ENCODE data around the gene ARL8B.
A peak's percentile ranks its signal among the peaks of the same experiment; 100 is the strongest.

The ARL8B gene

DNA sequence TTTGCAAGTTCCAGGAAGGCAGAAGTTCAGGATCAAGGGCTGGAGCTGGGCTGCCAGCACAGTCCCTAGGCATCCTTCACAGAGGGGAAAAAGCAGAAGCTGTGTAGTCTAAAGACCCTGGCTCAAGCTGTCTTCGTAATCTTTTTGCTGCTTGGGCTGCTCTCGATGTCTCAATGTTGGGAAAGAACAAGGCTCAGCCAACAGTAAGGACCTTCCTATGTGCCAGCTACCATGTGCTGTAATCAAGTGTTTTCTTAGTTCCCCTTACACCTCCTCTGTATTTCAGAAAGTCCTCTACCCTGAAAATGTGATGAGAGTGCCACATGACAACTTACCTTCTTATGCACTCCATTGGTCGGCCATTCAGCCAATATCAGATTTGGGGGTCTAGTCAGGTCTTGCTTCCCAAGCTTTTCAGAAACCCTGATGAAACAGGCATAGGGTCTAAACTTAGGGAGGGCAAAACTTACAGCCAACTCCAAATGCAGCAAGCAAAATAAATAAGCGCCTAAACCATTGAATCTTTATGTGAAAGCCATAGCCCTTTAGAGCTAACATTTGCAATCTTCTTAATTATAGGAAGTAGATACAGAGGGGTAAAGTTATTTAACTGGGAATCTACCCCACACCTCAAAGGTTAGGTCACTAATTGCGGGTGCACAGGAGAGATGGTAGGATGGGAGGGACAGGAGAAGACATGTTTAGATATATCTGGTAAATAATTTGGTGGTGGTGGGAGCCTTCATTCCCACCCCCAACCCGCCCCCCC lies 64.2 kb downstream of the ARL8B start:
- DNase-seq (ENCODE audit: low read depth in 2 of 2), result no peak

DNA sequence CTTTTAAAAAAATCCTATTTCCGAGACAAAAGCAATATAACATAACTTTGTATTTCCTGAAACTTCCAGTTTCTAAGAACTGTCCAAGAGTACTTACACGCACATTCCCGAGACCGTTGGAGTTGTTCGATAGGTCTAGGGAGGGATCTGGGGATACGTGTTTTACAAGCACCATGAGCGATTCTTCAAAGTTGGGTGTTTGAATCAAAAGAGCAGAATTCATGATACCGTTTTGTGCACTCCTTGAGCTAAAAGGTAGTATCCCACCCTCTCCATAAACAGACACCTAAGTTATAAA lies 64.7 kb downstream of the ARL8B start:
- DNase-seq (ENCODE audit: low read depth in 2 of 2), result no peak

DNA sequence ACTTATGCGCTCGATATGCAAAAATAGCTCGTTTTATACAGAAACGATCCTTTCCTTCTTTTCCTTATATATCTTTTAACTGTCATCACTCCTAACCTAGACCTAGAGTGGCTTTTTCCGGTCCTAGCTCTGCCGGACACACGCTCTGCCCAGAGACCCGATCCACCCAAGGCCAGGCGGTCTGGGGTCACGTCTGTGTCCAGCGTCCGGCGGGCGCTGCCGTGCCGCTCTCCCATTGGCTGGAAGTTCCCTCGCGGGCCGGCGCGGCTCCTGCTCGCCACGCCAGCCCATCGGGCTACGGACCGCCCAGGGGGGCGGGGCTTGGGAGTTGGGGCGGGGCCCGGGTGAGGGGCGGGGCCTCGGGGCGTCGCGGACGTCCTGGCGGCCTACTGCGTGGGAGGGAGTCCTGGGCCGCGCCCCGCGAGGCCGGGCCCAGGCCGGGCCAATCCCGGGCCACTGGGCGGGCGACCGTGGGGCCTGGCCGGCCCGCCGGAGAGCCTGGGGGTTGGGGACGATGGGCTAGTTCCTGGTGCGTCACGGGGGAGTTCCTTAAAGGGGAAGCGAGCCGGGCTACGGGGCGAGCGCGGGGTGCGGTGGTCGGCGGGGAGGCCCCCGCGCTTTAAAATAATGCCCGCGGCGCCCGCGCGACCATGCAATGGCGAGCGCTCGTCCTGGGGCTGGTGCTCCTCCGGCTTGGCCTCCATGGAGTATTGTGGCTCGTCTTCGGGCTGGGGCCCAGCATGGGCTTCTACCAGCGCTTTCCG lies 65.2 kb downstream of the ARL8B start, which contains the start of gene EDEM1:
TSS of gene EDEM1 (plus strand) at position 552 of the 764 bp plus-strand sequence. CDS start at position 651, 99 bp downstream.
- peak; percentile 92 to 95 for DNase-seq (ENCODE audit: low read depth in 2 of 2)

DNA sequence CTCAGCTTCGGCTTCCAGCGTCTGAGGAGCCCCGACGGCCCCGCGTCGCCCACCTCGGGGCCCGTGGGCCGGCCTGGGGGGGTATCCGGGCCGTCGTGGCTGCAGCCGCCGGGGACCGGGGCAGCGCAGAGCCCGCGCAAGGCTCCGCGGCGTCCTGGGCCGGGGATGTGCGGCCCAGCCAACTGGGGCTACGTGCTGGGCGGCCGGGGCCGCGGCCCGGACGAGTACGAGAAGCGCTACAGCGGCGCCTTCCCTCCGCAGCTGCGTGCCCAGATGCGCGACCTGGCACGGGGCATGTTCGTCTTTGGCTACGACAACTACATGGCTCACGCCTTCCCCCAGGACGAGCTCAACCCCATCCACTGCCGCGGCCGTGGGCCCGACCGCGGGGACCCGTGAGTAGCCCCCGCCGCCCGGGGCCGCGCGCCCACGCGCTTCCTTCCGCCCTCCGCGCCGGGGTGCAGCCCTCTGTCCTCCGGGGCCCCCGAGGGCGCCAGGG lies 65.9 kb downstream of the ARL8B start:
- peak in 1 of 2 donors; percentile 13 for DNase-seq (ENCODE audit: low read depth in 2 of 2)

GRCh38 chr3:5188419-5189221 lies 66.5 kb downstream of the ARL8B start:
- DNase-seq (ENCODE audit: low read depth in 2 of 2), result no peak

DNA sequence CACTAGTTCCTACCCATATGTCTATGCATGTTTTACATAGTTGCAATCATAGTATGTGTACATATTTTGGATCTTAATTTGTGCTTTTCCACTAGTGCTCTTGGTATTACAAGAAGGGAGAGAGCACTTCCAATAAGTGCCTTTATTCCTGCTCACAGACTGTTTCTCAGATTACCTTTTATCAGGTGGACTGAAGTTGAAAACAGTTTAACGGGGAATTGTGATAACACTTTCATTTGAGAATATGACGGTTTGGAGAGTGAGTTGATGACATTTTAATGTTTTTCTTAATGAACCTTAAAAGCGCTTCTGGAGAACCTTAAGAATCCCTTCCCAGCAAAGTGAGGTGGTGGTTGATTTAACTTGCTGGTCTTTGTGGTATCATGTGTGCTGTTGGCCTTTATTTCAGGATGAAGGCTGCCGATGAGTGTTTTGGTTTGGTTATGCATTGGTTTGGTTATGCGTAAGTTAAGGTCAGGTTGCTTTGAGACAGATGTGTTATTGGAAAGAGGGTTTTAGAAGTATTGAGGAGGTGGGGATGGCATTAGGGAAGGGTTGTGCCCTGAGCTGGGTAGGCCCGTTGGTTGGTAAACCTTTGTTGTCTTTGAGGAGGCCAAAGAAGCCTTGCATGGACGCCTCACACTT lies 68.2 kb downstream of the ARL8B start:
- DNase-seq (ENCODE audit: low read depth in 2 of 2), result no peak

DNA sequence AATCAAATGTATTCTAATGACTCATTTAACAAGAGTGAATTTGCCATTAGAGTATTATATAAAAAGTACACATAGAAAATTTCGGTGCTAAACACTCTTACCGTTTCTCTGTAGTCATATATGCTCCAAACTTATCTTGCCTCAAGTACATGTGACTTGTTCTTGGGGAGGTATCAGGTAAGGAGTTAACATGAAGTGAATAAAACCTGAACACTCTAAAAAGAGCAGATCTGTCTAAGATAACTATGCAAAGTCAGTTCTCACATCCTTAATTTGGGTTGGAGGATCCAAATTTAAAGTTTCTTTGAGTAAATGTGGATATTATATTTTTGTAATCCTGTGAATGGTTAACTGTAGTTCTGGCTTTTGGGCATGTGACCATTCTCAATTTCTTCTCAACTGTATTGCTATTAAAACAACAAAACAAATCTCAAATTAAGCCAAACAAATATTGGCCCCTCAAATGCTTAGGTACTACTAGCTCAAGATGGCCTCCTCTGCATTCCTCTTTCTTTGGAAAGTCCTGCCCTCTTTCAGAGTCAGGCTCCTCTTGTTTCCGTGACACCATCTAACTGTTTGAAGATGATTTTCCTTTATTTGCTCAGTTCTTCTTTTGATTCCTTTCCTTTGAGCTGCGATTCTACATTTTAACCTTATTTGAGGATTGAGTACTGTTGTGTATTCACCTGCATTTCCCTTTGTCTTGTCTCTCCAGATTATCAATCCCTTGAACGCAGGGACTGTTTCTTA lies 69.6 kb downstream of the ARL8B start:
- DNase-seq (ENCODE audit: low read depth in 2 of 2), result no peak

- DNase-seq (ENCODE audit: low read depth in 2 of 2), result no peak
These were observed 70.7 kb downstream of the ARL8B start for GRCh38 chr3:5192571-5193365.

GRCh38 chr3:5194341-5194740 lies 72.2 kb downstream of the ARL8B start:
- no peak for DNase-seq (ENCODE audit: low read depth in 2 of 2)

DNA sequence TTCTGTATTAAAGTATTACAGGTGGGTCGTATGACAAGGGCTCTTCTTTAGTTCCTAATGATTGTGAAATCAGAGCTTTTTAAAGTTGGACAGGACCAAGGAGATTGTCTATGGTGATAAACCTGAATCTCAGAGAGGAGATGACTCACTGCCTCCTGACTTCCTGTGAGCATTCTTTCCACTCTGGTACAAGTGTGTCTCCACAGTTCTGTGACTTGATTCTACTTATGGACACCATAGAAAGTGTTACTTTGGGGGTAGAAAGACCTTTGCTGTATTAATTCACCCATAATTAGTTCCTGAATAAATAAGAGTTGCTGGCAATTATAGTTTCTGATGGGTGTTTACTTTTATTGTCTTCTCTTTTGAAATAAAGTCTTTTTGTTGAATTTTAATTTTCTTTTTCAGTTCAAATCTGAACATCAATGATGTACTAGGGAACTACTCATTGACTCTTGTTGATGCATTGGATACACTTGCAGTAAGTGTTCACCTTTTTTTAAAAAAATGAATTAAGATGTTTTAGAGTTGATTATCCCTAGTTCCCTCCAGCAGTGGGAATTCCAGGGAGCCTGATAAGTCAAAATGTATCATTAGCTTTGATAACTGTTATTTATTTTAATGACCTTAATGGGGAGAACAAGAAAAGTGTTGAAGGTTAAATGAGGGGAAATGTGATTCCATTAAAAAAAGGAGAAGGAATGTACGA lies 72.9 kb downstream of the ARL8B start:
- DNase-seq (ENCODE audit: low read depth in 2 of 2), result no peak

GRCh38 chr3:5195605-5196004 lies 73.5 kb downstream of the ARL8B start:
- no peak for DNase-seq (ENCODE audit: low read depth in 2 of 2)

DNA sequence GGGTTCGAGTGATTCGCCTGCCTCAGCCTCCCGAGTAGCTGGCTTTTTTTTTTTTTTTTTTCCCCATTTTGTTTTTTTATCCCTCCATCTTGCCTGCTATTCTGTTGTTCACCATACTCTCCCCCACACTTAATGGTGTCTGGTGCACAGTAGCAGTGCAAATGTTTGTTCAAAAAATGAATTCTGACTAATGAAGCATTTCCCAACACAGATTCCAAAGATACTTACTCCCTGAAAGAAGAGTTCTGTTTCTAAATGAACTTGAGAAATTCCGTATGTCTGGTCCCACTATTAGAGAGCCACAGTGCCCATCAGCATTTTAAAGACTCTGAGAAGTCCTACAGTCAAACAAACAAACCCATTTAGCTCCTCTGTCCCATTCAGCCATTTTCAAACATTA lies 74.9 kb downstream of the ARL8B start:
- no peak for DNase-seq (ENCODE audit: low read depth in 2 of 2)

DNA sequence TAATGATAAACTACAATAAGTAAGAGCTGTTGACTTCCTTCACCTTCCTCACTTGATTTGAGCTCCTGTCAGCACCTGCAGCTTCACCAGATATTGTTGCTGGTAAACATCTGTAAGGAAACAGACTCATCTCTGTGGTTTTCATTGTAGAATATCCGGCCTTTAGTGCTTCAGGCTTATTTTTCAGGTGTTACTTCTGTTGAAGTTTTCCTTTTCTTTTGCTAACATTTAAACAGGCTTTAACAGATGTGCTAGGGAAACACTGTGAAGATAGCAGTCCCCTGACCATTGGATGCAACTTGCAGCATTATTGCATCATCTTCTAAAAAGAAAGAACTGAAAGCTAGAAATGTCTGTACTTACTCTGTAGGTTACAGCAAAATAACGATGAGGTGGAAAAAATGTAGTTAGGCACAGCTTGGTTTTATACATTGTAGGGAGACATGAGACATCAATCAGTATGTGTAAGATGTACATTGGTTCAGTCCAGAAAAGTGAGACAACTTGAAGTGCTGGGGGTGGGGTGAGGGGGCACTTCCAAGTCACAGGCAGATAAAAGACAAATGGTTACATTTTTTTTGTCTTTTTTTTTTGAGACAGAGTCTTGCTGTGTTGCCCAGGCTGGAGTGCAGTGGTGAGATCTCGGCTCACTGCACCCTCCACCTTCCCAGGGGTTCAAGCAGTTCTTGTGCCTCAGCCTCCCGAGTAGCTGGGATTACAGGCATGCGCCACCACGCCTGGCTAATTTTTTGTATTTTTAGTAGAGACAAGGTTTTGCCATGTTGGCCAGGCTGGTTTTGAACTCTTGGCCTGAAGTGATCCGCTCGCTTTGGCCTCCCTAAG lies 75.6 kb downstream of the ARL8B start:
- no peak for DNase-seq (ENCODE audit: low read depth in 2 of 2)

GRCh38 chr3:5198313-5198677 lies 76.2 kb downstream of the ARL8B start:
- DNase-seq (ENCODE audit: low read depth in 2 of 2), result no peak

- DNase-seq (ENCODE audit: low read depth in 2 of 2), result no peak
These were observed 77.1 kb downstream of the ARL8B start for GRCh38 chr3:5198986-5199731.

- DNase-seq (ENCODE audit: low read depth in 2 of 2), result no peak
These were observed 79.4 kb downstream of the ARL8B start for GRCh38 chr3:5201536-5201935.

- no peak for DNase-seq (ENCODE audit: low read depth in 2 of 2)
These were observed 80.1 kb downstream of the ARL8B start for GRCh38 chr3:5202222-5202621.

Measured in activated CD4-positive, alpha-beta T cell treated with anti-CD3 and anti-CD28 coated beads for 24 hours (primary cell).